GM10266 (cell line): Measurements from ENCODE around the gene PTPRD.

Source experiments
- DNase-seq: peaks from one replicate; pipeline ENCODE4 v3.0.0; 2012; ENCODE audit errors: extremely low spot score
- TF ChIP-seq, protein P1 (sequence below): IDR thresholded peaks from 2 replicates; pipeline ENCODE4 v1.5.1; 2012; ENCODE audit warnings: mild to moderate bottlenecking, low read depth; ENCODE audit not compliant: control insufficient read depth, insufficient read depth; ENCODE audit errors: missing control alignments

The PTPRD gene

DNA sequence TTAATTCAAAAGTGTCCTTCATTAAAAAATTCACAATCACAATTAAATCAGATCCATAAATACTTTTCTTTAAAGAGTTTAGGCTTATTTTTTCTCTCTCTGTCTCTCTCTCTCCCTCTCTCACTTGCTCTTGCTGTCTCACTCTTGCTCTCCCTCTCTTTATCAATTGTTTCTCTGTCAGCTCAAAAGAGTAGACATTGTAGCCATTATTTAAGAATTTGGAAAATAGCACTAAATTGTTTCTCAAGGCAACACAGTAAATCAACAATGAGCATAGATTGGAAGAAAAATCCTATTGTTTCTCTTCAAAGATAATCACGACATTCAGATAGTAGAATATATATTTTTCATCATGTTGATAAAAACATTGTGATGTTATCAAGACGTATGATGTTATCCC lies 1114.0 kb downstream of the PTPRD start:
- no peak for DNase-seq
- TF ChIP-seq, protein P1, sequence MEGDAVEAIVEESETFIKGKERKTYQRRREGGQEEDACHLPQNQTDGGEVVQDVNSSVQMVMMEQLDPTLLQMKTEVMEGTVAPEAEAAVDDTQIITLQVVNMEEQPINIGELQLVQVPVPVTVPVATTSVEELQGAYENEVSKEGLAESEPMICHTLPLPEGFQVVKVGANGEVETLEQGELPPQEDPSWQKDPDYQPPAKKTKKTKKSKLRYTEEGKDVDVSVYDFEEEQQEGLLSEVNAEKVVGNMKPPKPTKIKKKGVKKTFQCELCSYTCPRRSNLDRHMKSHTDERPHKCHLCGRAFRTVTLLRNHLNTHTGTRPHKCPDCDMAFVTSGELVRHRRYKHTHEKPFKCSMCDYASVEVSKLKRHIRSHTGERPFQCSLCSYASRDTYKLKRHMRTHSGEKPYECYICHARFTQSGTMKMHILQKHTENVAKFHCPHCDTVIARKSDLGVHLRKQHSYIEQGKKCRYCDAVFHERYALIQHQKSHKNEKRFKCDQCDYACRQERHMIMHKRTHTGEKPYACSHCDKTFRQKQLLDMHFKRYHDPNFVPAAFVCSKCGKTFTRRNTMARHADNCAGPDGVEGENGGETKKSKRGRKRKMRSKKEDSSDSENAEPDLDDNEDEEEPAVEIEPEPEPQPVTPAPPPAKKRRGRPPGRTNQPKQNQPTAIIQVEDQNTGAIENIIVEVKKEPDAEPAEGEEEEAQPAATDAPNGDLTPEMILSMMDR = no peak

DNA sequence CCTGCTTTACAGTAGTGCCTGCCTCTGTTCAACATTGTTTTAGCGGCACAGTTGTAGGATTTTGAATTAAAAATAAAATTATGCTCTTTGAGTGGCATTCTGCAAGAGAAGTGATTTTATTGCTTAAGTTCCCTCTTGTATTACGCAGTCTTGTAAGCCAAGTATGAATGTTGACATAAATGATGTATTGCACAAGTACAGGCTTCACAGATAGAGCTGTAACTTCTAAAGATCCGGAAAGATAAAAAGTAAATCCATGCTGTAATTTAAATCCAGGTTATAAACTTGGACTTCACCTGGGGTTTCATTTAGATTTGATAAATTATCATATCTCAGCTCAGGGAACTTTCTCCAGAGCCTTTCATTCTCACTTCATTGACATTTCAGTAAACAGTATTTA lies 1114.7 kb downstream of the PTPRD start:
- TF ChIP-seq, protein P1 = no peak
- DNase-seq = no peak

DNA sequence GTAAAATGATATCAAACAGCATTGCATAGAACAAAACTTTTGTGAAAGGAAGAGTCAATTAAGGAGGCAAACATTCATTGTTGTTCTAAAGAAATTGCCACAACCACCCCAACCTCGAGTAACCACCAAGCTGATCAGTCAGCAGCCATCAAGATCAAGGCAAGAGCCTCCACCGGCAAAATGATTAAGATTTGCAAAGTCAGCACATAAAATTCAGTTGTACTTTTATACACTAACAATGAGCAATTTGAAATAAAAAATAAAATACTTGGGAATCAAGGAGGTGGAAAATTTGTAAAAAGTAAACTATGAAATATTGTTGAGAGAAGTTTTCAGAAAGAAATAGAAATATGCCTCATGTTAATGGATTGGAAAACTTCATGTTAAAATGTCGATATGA lies 1118.5 kb downstream of the PTPRD start:
- DNase-seq = no peak
- TF ChIP-seq, protein P1 = no peak

DNA sequence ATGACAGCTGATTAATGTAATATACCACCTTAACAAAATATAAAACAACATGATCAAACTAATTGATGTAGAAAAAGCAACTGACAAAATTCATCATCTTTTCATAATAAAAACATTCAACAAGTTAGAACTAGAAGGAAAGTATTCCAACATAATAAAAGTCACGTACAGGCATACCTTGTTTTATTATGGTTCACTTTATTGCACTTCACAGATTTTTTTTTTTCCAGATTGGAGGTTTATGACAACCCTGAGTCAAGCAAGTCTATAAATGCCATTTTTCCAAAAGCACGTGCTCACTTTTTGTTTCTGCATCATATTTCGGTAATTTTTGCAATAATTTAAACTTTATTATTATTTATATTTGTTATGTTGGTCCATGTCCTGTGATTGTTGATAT lies 1120.3 kb downstream of the PTPRD start:
- DNase-seq = no peak
- TF ChIP-seq, protein P1 = no peak

DNA sequence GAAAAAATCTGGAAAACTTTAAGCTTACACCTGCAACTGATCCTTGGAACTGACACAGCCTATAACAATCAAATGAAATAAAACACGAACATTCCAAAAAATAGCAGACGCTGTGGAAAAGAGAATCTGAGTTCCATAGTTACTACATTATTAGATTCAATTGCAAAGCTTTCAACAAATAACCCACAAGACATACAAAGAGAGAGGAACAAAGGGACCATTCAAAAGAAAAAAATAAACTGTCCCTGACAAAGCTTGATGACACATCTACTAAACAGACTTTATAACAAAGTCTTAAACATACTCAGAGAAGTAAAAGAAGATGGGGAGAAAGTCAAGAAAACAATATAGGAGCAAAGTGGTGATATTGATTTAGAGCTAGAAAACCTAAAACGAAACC lies 1123.6 kb downstream of the PTPRD start:
- no peak for DNase-seq
- TF ChIP-seq, protein P1 = no peak

DNA sequence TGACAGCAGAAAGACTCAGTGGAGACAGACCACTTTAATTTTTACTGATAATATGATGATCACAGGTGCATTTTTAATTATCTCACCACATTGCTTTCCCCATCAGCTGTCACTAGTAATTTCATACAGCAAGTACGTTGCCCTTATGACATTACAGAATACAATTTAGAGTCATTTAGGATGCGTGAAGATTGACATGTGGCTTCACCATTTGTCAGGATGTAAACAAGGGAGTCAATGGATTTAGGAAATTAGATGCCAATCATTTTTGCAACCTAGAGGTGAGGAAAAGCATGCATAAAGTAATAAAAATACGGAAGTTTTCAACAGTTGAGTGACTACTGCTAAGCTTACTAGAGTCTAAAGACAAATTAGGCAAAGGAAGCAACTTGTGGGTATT lies 1129.6 kb downstream of the PTPRD start:
- TF ChIP-seq, protein P1 = no peak
- DNase-seq = no peak

DNA sequence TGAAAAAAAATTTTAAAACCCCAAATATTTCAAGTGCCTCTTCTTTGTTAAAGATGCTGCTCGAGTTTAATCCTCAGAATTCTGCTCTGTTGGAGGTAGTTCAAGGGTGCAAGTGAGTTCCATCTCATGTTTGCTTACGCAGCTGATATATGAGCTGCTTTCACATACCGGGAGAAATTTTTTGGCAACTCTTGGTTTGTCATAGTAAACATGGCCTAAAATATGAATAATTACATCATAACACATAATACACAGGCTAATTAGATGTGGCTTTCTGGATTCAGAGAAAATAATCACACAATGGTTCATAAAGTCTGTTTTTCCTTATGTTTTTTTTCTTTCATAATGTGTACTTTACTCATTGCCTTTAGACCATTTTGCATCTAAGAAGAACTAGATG lies 1134.1 kb downstream of the PTPRD start:
- TF ChIP-seq, protein P1 = no peak

More for the DNA sequence above, 1134.1 kb downstream of the PTPRD start:
- DNase-seq = no peak
